Natural killer cell (primary cell): ENCODE data around the gene PPP1R27. TPM values are rescaled to one million over a fixed set of nuclear protein-coding genes. Genes with fewer than 3 reads are reported as not detected.

Source experiments
- ATAC-seq, 3 donors: fragments of 150-1000 bp in 2 of 3; fragments of 200-7000 bp in 1 of 3; cut with Tn5 transposase; 1 replicate in 1 of 3; 2 replicates in 2 of 3; pipeline ENCODE4 v1.10.0; 2021; ENCODE audit warnings: mild to moderate bottlenecking in 2 of 3, moderate library complexity in 2 of 3
- DNase-seq, 2 donors: peaks; one replicate each; pipeline versions ENCODE4 v3.0.0 to v3.0.0-alpha.2; 2013 to 2021; ENCODE audit warnings: mixed read lengths in 1 of 2
- H3K27ac ChIP-seq: one replicate; pipeline ENCODE4 v1.5.1; 2013; ENCODE audit warnings: mild to moderate bottlenecking, low read length
- H3K27me3 ChIP-seq: one replicate; pipeline ENCODE4 v1.6.1; 2013; ENCODE audit warnings: low read length; ENCODE audit not compliant: control insufficient read depth, insufficient read depth
- H3K36me3 ChIP-seq: one replicate; pipeline ENCODE4 v1.6.1; 2013; ENCODE audit warnings: low read length; ENCODE audit not compliant: control insufficient read depth, insufficient read depth
- H3K4me1 ChIP-seq: one replicate; pipeline ENCODE4 v1.6.1; 2013; ENCODE audit warnings: low read length; ENCODE audit not compliant: control insufficient read depth, insufficient read depth
- H3K4me3 ChIP-seq: one replicate; pipeline ENCODE4 v1.5.1; 2013; ENCODE audit warnings: low read length
- H3K9me3 ChIP-seq: one replicate; pipeline ENCODE4 v1.6.1; 2013; ENCODE audit warnings: low read length; ENCODE audit not compliant: control insufficient read depth, insufficient read depth
- H3K27ac Mint-ChIP-seq, 2 donors: one replicate each; pipeline ENCODE4 v1.8.0; 2022; ENCODE audit warnings: mild to moderate bottlenecking in 2 of 2, mixed read lengths in 2 of 2, moderate library complexity in 1 of 2
- H3K27me3 Mint-ChIP-seq, 2 donors: one replicate each; pipeline ENCODE4 v1.8.0; 2022; ENCODE audit warnings: low read depth in 2 of 2, mixed read lengths in 2 of 2
- H3K36me3 Mint-ChIP-seq: one replicate; pipeline ENCODE4 v1.8.0; 2022; ENCODE audit warnings: mixed read lengths
- H3K4me1 Mint-ChIP-seq, 2 donors: one replicate each; pipeline ENCODE4 v1.8.0; 2022; ENCODE audit warnings: mixed read lengths in 2 of 2
- H3K4me3 Mint-ChIP-seq: one replicate; pipeline ENCODE4 v1.8.0; 2022; ENCODE audit warnings: mild to moderate bottlenecking, moderate library complexity, mixed read lengths
- H3K9me3 Mint-ChIP-seq, 2 donors: one replicate each; pipeline ENCODE4 v1.8.0; 2022; ENCODE audit warnings: mixed read lengths in 2 of 2
- WGBS: methylation state at CpG from one replicate; pipeline ENCODE4 v1.1.7; 2013; ENCODE audit warnings: missing lambda C conversion rate; ENCODE audit not compliant: insufficient coverage; 5-methylcytosine and 5-hydroxymethylcytosine counted together
- intact Hi-C: fragments of 100-400 bp; cut with micrococcal nuclease; formaldehyde crosslinking; loops from one replicate; pipeline ENCODE4 v1.14.2; 2022
- total RNA-seq, 4 donors: library from RNA; stranded (reverse); fragments of 120-200 nt in 1 of 4; gene quantifications; one replicate each; pipeline versions ENCODE4 v1.2.3 to v1.2.4, GENCODE V29; 2013 to 2022
- TF ChIP-seq, protein P1 (sequence below): fragments of 200-600 bp; IDR thresholded peaks from one replicate; pipeline ENCODE4 v1.8.0; 2022; ENCODE audit warnings: antibody characterized with exemption

PPP1R27 gene
- total RNA-seq, 3 donors from 2014 or later (not counting 1 experiment from before 2014, with no cell fraction given), result not detected

DNA sequence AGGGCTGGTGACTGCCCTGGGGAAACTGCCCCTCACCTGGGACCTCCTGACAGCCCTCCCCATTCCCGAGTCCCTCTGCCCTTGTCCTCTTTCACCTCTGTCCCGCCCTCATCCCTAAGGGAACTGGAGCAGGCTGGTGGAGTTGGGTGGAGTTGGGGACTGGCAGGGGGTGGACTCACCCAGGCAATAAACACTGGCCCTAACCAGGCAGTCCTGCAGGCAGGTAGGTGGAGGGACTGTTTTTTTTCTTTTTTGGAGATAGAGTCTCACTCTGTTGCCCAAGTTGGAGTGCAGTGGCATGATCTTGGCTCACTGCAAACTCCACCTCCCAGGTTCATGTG, 19.2 kb downstream of the PPP1R27 start:
- Histone ChIP-seq H3K36me3 (no peaks in the 10 kb centered on the region), H3K4me3 (no peak overlapping the region), H3K4me1 (no peaks in the 10 kb centered on the region), H3K27ac (no peak overlapping the region), H3K9me3 (no peaks in the 10 kb centered on the region), H3K27me3 (no peaks in the 10 kb centered on the region)
- Mint-ChIP-seq H3K9me3 (no peaks in the 10 kb centered on the region), H3K36me3 (no peaks in the 10 kb centered on the region), H3K4me3 (no peak overlapping the region), H3K27ac (no peak overlapping the region), H3K4me1 (no peaks in the 10 kb centered on the region), H3K27me3 (peaks cover 3 to 7% of the 10 kb centered on the region in 2 donors)
- intact Hi-C loops, result no loop called here
- DNase-seq (no peak), ATAC-seq (no peak)
- WGBS, result no CpG with 5 or more reads among the region's 2 CpGs
- TF ChIP-seq, protein P1, sequence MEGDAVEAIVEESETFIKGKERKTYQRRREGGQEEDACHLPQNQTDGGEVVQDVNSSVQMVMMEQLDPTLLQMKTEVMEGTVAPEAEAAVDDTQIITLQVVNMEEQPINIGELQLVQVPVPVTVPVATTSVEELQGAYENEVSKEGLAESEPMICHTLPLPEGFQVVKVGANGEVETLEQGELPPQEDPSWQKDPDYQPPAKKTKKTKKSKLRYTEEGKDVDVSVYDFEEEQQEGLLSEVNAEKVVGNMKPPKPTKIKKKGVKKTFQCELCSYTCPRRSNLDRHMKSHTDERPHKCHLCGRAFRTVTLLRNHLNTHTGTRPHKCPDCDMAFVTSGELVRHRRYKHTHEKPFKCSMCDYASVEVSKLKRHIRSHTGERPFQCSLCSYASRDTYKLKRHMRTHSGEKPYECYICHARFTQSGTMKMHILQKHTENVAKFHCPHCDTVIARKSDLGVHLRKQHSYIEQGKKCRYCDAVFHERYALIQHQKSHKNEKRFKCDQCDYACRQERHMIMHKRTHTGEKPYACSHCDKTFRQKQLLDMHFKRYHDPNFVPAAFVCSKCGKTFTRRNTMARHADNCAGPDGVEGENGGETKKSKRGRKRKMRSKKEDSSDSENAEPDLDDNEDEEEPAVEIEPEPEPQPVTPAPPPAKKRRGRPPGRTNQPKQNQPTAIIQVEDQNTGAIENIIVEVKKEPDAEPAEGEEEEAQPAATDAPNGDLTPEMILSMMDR, result no peak

DNA sequence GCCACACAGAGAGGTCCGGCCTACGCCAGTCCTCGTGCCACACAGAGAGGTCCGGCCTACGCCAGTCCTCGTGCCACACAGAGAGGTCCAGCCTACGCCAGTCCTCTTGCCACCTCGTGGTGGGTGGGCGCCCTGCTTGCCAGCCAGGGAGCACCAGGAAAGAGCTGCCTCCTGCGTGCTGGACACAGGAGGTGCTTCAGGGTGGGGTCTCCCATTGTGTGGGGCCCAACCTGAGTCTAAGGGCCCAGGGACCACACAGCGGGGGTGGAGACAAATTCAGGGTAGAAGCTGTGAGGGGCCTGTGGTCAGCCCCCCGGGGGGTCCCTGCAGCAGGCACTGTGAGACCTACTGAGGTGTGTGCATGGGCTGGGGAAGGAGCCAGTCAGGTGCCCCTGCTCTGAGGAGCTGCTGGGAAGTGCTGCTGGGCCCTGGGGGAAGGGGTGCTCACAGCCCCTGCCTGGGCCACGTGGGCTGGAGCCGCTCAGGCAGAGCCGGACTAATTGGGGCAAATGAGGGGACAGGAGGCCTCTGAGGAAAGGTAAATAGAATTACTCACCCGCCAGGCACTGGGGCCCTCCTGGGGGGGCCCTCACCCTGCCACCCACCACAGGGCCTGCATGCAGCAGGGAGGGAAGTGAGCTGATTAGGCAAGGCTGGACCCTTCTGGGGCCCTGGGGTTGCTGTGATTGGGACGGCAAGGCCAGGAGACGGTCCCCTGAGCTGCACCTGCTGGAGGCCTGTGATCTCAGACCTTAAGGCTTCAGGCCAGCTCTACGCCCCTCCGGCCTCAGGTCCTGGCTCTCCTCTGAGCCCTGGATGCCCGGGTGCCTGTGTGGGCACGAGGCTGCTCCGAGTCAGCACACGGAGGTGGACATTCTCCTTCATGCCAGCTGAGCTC, 19.9 kb downstream of the PPP1R27 start:
- Mint-ChIP-seq H3K9me3 (no peaks in the 10 kb centered on the region), H3K4me1 (no peaks in the 10 kb centered on the region), H3K4me3 (no peak overlapping the region), H3K27ac (no peak overlapping the region), H3K27me3 (peaks cover 3 to 7% of the 10 kb centered on the region in 2 donors), H3K36me3 (no peaks in the 10 kb centered on the region)
- no peaks in the 10 kb centered on the region for H3K27me3 ChIP-seq
- TF ChIP-seq, protein P1, result no peak
- WGBS, result 86% methylated on average over 23 of the region's 24 CpGs
- no peaks in the 10 kb centered on the region for H3K9me3 ChIP-seq
- H3K4me1 ChIP-seq, result no peaks in the 10 kb centered on the region
- intact Hi-C loops, result no loop called here
- no peak for DNase-seq
- no peak for ATAC-seq
- H3K27ac ChIP-seq, result no peak overlapping the region
- no peak overlapping the region for H3K4me3 ChIP-seq
- no peaks in the 10 kb centered on the region for H3K36me3 ChIP-seq

DNA sequence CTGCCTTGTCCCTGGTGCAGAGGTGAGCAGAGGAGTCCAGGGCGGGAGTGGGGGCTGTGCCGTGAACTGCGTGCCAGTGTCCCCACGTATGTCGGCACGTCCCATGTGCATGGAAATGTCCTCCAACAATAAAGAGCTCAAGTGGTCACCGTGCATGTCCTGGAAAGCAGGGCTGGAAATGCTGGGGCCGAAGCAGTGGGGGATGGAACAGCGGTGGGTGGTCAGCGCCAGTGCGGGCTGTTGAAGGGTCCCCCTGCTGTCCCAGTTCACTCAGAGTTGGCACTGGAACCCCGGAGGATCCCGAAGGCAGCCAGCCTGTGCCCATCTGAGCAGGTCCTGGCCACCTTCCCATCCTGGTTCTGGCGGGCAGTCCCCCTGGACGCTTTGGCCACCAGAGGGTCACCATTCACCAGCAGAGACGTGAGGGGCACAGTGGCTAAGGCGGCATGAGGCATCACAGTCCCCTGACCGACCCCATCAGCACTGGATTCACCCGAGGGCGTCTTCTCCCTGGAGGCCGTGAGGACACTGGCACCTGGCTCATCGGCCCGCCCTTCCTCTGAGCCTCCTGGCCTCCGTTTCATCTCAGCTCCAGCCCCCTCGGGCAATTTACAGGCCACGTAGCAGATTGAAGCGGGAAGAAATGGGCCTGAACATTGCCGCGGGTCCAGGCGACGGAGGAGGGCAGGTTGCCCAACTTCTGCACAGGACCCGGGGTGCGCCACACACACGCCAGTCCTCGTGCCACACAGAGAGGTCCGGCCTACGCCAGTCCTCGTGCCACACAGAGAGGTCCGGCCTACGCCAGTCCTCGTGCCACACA, 20.8 kb downstream of the PPP1R27 start:
- Histone ChIP-seq H3K36me3 (no peaks in the 10 kb centered on the region), H3K27me3 (no peaks in the 10 kb centered on the region), H3K4me1 (no peaks in the 10 kb centered on the region), H3K27ac (no peak overlapping the region), H3K9me3 (no peaks in the 10 kb centered on the region), H3K4me3 (no peak overlapping the region)
- no peak overlapping the region for H3K4me3 Mint-ChIP-seq
- TF ChIP-seq, protein P1, result no peak
- no peak overlapping the region for H3K27ac Mint-ChIP-seq
- WGBS, result 91% methylated on average over 40 of the region's 41 CpGs
- intact Hi-C loops, result no loop called here
- DNase-seq (no peak), ATAC-seq (no peak)
- H3K9me3 Mint-ChIP-seq, result no peaks in the 10 kb centered on the region
- H3K4me1 Mint-ChIP-seq, result no peaks in the 10 kb centered on the region
- H3K36me3 Mint-ChIP-seq, result no peaks in the 10 kb centered on the region
- peaks cover 7 to 10% of the 10 kb centered on the region in 2 donors for H3K27me3 Mint-ChIP-seq
